Spinal cord (tissue), 10 donors: ENCODE results near the gene ABCA10. TPM values are rescaled to one million over a fixed set of nuclear protein-coding genes. Genes with fewer than 3 reads are reported as not detected.
"Not testable (repeated sequence)": the region's sequence is repeated elsewhere in the genome, so short reads cannot be mapped to it uniquely, and the experiment has no call there.

Experiments
- DNase-seq, 6 donors: peaks; one replicate each; pipeline versions ENCODE4 v3.0.0 to v3.0.0-alpha.2; 2013 to 2015; ENCODE audit warnings: low spot score in 6 of 6, low read depth in 4 of 6
- H3K27ac ChIP-seq: one replicate; pipeline ENCODE4 v1.5.1; 2013; ENCODE audit warnings: low read depth, low read length, control low read depth
- H3K27me3 ChIP-seq: one replicate; pipeline ENCODE4 v1.6.1; 2013; ENCODE audit warnings: low read length; ENCODE audit not compliant: control insufficient read depth, insufficient read depth
- H3K36me3 ChIP-seq: one replicate; pipeline ENCODE4 v1.6.1; 2013; ENCODE audit warnings: low read length; ENCODE audit not compliant: control insufficient read depth, insufficient read depth
- H3K4me1 ChIP-seq: one replicate; pipeline ENCODE4 v1.6.1; 2013; ENCODE audit warnings: low read length; ENCODE audit not compliant: control insufficient read depth, insufficient read depth
- H3K4me3 ChIP-seq: one replicate; pipeline ENCODE4 v1.5.1; 2013; ENCODE audit warnings: low read depth, low read length, control low read depth
- H3K9me3 ChIP-seq: one replicate; pipeline ENCODE4 v1.6.1; 2013; ENCODE audit warnings: low read length; ENCODE audit not compliant: control insufficient read depth, insufficient read depth
- WGBS: methylation state at CpG from one replicate; pipeline ENCODE4 v1.1.5; 2013; ENCODE audit warnings: missing lambda C conversion rate; ENCODE audit not compliant: insufficient coverage; 5-methylcytosine and 5-hydroxymethylcytosine counted together
- polyA plus RNA-seq, 2 donors: library from polyadenylated mRNA; unstranded; fragments of 120-200 nt; gene quantifications; one replicate each; pipeline ENCODE4 v1.2.1, GENCODE V29; 2013; ENCODE audit not compliant: insufficient read length in 2 of 2
- total RNA-seq, 2 donors: library from RNA; depleted of rRNA in 1 of 2; stranded (reverse); fragments of 120-200 nt in 1 of 2; fragments of >200 nt in 1 of 2; gene quantifications; one replicate each; pipeline versions ENCODE4 v1.2.3 to v1.2.4, GENCODE V29; 2013 to 2014
- donor health status: healthy.

Gene ABCA10
- total and polyA plus RNA-seq, 4 donors = 2.7 to 21.4 (median 5.7) TPM

DNA sequence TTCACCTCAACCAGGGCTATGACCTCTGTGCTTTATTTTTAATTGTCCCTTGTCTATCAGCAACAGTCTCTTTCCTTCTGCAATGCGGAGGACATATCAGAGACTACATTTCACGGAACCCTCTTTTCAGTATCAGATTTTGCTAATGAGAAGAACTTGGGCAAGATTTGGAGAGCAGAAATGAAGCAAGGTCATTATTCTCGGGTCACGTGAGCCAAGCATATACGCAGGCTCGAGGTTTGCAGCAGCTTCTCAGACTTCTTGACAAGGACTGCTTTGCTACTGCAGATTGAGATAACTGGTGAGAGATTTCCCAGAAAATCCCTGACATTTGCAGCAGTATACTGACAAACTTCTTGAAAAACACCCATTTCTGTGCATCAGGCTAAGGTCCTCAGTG is 30.4 kb downstream of the ABCA10 start:
- Histone ChIP-seq H3K27me3 (no peaks in the 10 kb centered on the region), H3K36me3 (no peaks in the 10 kb centered on the region), H3K9me3 (no peaks in the 10 kb centered on the region), H3K27ac (no peak overlapping the region), H3K4me3 (no peak overlapping the region), H3K4me1 (no peaks in the 10 kb centered on the region)
- no peak for DNase-seq
- 91% methylated on average over 4 of the region's 6 CpGs for WGBS

DNA sequence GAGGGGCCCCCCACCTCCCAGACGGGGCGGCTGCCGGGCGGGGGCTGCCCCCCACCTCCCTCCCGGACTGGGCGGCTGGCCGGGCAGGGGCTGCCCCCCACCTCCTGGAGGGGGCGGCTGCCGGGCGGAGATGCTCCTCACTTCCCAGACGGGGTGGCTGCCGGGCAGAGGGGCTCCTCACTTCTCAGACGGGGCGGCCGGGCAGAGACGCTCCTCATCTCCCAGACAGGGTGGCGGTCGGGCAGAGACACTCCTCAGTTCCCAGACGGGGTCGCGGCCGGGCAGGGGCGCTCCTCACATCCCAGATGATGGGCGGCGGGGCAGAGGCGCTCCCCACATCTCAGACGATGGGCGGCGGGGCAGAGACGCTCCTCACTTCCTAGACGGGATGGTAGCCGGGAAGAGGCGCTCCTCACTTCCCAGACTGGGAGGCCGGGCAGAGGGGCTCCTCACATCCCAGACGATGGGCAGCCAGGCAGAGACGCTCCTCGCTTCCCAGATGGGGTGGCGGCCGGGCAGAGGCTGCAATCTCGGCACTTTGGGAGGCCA is 32.4 kb downstream of the ABCA10 start:
- not testable (repeated sequence) for H3K36me3 ChIP-seq, H3K27me3 ChIP-seq, H3K4me1 ChIP-seq, DNase-seq, H3K9me3 ChIP-seq, H3K27ac ChIP-seq, H3K4me3 ChIP-seq
- 95% methylated on average over 31 of the region's 40 CpGs for WGBS

DNA sequence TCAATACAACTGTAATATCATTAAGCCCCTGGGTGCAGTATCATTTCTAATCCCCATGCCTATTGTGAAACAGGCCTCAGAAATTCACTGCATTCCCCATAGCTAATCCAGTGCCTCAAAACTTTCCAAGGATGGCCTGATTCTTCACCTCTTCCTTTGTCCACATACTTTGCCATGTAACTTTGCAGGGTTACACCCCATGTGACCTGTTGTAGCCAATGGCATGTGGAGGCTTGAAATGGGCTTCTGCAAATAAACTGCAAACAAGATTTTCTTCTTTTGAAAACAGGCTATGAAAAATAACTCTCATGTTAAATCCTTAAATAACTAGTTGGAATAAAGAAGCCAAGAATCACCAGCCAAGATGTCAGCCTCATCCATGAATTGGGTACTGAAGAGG is 35.9 kb downstream of the ABCA10 start:
- no peak for DNase-seq

DNA sequence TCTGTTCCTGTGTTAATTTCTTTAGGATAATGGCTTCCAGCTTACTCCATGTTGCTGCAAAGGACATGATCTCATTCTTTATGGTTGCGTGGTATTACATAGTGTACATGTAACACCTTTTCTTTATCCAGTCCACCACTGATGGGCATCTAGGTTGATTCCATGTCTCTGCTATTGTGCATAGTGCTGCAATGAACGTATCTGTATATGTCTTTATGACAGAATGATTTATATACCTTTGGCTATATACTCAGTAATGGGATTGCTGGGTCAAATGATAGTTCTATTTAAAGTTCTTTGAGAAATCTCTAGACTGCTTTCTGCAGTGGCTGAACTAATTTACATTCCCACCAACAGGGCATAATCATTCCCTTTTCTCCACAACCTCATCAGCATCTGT is 39.8 kb downstream of the ABCA10 start:
- H3K4me1 ChIP-seq = peaks cover 3% of the 10 kb centered on the region
- no peaks in the 10 kb centered on the region for H3K36me3 ChIP-seq
- no peaks in the 10 kb centered on the region for H3K9me3 ChIP-seq
- WGBS = no CpG with 5 or more reads among the region's 2 CpGs
- DNase-seq = no peak
- no peaks in the 10 kb centered on the region for H3K27me3 ChIP-seq
- no peak overlapping the region for H3K4me3 ChIP-seq
- H3K27ac ChIP-seq = no peak overlapping the region

More for the DNA sequence above, 35.9 kb downstream of the ABCA10 start:
- H3K4me3 ChIP-seq = no peak overlapping the region
- H3K27me3 ChIP-seq = no peaks in the 10 kb centered on the region
- no peaks in the 10 kb centered on the region for H3K4me1 ChIP-seq
- H3K36me3 ChIP-seq = no peaks in the 10 kb centered on the region
- no peaks in the 10 kb centered on the region for H3K9me3 ChIP-seq
- no peak overlapping the region for H3K27ac ChIP-seq

DNA sequence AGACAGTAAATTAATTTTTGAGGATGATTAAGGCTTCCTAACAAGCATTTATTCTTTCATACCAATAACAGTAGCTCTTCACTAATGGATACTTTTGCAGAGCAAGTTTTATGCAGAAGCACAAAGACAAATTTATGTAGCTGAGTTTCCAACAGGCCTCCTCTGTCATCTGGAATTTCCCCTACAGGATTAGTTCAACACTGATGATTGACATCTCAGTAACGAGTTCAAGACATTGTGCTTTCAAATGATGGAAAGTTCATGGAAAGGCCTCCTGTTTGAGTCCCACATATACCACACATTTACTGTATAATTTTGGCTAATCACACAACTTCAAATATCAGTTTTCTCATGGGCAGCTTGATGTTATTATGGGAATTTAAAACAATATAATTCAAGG is 40.6 kb downstream of the ABCA10 start:
- H3K9me3 ChIP-seq = no peaks in the 10 kb centered on the region
- H3K4me1 ChIP-seq = peaks cover 3% of the 10 kb centered on the region
- no peak overlapping the region for H3K27ac ChIP-seq
- no peak overlapping the region for H3K4me3 ChIP-seq
- DNase-seq = no peak
- no peaks in the 10 kb centered on the region for H3K36me3 ChIP-seq
- WGBS = no CpG with 5 or more reads among the region's 1 CpG
- H3K27me3 ChIP-seq = no peaks in the 10 kb centered on the region

DNA sequence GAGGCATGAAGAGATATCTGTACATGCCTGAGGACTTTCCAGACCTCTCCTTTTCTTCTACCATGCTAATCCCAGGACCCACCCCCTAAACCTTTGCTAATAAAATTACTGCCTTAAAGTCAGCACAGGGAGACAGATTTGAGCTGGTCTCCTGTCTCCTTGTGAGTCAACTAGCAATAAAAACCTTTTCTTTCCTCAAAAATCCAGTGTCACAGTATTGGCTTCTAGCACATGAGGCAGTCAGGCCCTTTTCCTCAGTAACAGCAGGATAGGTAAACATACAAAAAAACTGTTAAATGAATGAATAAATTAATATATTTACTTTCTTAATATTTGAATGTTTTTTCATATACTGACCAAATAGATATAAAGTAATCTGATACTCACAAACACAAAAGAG is 41.3 kb downstream of the ABCA10 start:
- no peak overlapping the region for H3K27ac ChIP-seq
- no peaks in the 10 kb centered on the region for H3K27me3 ChIP-seq
- H3K4me3 ChIP-seq = no peak overlapping the region

DNA sequence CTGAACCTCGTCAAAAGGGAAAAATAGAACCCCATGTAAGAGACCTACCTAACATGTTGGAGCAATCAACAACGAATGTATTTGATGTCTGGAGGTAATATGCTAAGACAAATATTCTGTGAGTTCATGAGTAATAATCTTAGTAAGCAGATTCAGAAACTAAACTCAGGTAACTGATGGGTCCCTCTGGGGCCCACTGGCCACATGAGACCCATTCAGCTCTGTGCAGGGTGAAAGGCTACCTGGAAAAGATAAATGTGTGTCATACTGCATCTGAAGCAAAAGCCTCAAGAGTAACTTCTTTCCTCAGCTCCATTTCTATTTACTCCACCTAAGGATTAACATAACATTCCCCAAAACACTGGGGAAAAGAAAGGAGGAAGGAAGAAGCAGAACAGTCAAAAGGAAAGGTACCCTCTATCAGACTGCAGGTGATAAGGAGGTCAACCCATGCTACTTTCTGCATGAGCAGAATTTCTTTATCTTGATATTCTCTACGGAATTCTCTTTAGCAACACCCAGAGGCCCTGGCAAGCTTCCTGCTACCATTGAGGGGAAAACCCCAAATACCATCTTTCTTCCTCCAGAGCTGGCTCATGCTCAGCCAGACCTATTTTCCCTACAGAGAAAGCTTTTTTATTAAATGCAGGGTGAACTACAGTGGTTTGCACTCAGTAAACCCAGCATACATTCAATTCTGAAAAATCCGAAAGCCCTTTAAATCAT is 49.2 kb downstream of the ABCA10 start:
- Histone ChIP-seq H3K27ac (no peak overlapping the region), H3K4me1 (peaks cover 3% of the 10 kb centered on the region), H3K9me3 (no peaks in the 10 kb centered on the region), H3K36me3 (no peaks in the 10 kb centered on the region), H3K4me3 (no peak overlapping the region), H3K27me3 (no peaks in the 10 kb centered on the region)
- DNase-seq = no peak
- WGBS = no CpG with 5 or more reads among the region's 4 CpGs

More for the DNA sequence above, 41.3 kb downstream of the ABCA10 start:
- Histone ChIP-seq H3K4me1 (peaks cover 3% of the 10 kb centered on the region), H3K36me3 (no peaks in the 10 kb centered on the region), H3K9me3 (no peaks in the 10 kb centered on the region)
- no peak for DNase-seq

DNA sequence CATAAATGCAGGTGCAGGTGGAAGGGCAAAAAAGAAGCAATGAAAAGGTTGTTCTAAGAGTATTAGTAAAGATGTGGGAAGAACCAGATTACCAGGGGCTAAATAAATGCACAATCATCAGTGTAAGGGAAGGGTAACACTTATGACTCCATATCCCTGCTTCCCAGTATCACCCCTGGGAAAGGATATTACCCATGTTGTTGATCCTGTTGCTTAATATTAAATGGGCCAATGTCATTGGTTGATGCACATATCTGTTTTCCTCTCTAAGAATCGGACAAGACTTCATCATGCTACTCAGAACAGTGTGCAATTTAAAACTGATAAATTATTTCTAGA is 52.2 kb downstream of the ABCA10 start:
- Histone ChIP-seq H3K9me3 (no peaks in the 10 kb centered on the region), H3K36me3 (no peaks in the 10 kb centered on the region), H3K27ac (no peak overlapping the region), H3K27me3 (no peaks in the 10 kb centered on the region), H3K4me3 (no peak overlapping the region), H3K4me1 (no peaks in the 10 kb centered on the region)
- DNase-seq = no peak
- no CpG with 5 or more reads among the region's 1 CpG for WGBS

DNA sequence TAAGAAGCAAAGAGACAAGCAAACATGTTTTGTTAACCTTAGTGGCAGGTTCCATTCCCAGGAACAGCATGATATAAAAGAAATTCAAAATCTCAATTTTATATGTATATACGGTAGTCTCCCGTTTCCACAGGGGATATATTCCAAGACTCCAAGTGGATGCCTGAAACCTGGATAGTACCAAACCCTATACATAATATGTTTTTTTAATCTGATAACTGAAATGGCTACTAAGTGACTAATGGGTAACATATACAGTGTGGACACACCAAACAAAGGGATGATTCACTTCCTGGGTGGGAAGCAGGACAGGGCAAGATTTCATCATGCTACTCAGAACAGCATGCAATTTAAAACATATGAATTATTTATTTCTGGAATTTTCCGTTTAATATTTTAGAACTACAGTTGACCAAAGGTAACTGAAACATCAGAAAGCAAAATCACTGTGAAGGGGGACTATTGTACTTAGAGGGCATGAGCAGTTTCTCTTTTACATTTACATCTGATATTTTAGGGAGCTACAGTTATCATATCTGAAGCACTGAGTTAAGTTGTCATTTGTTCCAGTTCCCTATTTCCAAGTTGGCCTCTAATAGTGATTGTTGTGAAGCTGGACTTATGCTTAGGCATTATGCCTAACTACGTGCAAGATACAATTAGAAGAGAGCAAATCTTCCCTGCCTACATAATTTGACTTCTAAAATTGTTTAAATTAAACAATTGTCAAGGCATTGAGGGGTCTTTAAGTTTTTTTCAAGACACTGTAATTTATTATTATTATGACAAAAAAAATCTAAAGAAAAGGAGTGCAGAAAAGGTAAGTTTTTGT is 52.8 kb downstream of the ABCA10 start:
- no CpG with 5 or more reads among the region's 4 CpGs for WGBS
- Histone ChIP-seq H3K27ac (no peak overlapping the region), H3K36me3 (no peaks in the 10 kb centered on the region), H3K4me3 (no peak overlapping the region), H3K9me3 (peaks cover 2% of the 10 kb centered on the region), H3K27me3 (no peaks in the 10 kb centered on the region), H3K4me1 (no peaks in the 10 kb centered on the region)
- no peak for DNase-seq

DNA sequence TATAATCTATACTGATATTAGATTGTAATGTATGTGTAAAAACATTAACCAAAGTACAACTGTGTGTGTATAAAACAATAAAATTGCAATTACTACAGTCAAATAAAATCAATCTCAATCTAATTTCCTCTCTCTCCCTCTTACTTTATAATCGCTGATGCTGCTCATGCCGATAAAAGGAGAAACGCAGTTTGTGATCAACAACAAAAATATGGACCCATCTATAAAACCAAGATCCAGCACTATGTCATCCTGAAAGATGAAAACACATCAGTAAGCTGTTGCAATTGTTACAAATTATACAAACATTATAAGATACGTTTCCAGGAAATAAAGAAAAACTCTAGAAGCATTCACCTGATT is 53.4 kb downstream of the ABCA10 start:
- DNase-seq = no peak
- H3K27me3 ChIP-seq = no peaks in the 10 kb centered on the region
- 89% methylated on average over 3 of the region's 4 CpGs for WGBS
- no peaks in the 10 kb centered on the region for H3K4me1 ChIP-seq
- no peaks in the 10 kb centered on the region for H3K36me3 ChIP-seq
- H3K4me3 ChIP-seq = no peak overlapping the region
- peaks cover 2% of the 10 kb centered on the region for H3K9me3 ChIP-seq
- H3K27ac ChIP-seq = no peak overlapping the region
